A172 (cell line): ENCODE data around the gene OSBPL10. TPM values are rescaled to one million over a fixed set of nuclear protein-coding genes. Genes with fewer than 3 reads are reported as not detected.
"Not testable (repeated sequence)": the region's sequence is repeated elsewhere in the genome, so short reads cannot be mapped to it uniquely, and the experiment has no call there.

ENCODE experiments used
- DNase-seq: peaks from one replicate; pipeline ENCODE4 v3.0.0-alpha.2; 2015; ENCODE audit warnings: low spot score
- total RNA-seq: library from RNA; depleted of rRNA; stranded (reverse); fragments of >200 nt; shearing (Covaris generic); gene quantifications from 2 replicates; pipeline ENCODE4 v1.2.3, GENCODE V29; 2014

The OSBPL10 gene
- total RNA-seq, 1 experiment from 2014 or later, result 24.2 TPM

DNA sequence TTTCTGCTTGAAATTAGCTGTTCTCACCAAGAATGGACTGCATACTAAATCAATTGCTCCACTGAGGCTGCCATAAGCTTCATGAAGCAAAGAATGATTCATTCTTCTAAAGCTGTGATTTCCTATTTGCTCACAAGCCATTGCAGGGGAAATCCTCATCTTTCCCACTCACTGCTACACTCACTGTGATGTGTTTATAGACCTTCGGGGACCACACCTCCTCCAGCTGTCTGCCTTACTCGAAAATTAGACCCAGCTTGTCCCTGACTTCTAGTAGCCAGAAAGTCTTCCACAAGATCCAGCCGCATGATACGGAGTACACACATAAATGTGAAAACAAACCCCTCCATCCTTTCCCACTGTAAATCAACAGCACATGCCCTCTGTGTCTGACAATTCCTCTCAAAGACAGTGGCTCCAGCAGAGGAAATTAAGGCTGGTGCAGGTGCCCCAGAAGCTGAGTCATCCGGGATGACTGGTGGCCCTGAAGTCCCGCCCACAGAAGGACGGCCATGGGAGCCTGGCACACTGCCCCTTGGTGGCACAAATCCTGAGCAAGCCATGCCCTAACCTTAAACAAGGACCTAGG lies 276.4 kb downstream of the OSBPL10 start:
- peak; percentile 87 for DNase-seq

DNA sequence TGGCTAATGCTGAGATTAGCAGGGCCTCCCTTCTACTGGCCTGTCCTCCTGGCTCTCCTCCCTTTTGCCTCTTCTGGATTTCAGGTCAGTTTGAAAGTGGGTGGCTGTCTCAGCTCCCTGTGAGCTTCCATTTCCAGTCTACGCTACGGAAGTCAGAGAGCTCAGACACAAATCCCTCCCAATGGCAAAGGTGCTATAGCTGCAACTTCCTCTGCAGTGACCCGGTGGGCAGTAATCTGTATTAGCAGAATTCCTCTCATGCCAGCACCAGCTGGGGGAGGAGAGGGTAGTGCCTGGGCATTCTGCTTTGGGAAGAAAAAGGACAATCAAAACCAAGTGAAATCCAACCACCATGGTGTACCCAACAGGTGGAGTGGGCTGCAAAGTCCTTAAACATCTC lies 276.9 kb downstream of the OSBPL10 start:
- DNase-seq, result no peak

- DNase-seq, result no peak
Measured at GRCh38 chr3:31701286-31701685, 279.8 kb downstream of the OSBPL10 start.

GRCh38 chr3:31699309-31699953 lies 281.6 kb downstream of the OSBPL10 start:
- peak; percentile 66 for DNase-seq

DNA sequence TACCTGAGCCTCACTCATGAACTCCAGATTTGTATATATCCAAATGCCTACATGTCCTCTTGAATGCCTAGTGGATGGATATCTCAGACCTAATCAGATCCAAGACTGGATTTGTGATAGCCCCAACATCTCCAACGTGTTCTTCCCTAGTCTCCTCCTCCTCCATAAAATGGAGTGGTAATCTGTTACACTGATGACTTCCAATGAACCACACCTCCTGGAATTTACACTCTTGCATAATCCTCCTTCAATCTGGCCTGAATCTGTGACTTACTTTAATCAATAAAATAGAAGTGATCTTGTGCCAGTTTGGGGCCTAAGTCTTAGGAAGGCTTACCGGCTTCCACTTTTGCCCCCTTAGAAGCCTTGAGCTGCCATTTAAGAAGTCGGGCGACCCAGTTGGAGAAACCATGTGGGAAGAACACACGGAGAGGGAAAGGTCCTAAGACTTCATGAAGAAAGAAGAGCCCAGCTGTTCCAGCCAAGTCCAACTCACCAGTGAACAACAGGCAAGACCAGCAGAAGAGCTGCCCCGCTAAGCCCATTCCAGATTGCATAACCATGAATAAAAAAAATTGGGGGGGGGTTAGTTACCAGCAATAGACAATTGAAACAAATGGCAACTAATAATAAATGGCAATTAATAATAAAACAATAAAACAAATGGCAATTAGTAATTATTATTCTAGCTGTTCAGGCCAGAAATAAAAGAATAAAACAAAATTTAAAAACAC lies 284.1 kb downstream of the OSBPL10 start:
- no peak for DNase-seq

GRCh38 chr3:31696009-31696297 lies 285.1 kb downstream of the OSBPL10 start:
- DNase-seq, result no peak

DNA sequence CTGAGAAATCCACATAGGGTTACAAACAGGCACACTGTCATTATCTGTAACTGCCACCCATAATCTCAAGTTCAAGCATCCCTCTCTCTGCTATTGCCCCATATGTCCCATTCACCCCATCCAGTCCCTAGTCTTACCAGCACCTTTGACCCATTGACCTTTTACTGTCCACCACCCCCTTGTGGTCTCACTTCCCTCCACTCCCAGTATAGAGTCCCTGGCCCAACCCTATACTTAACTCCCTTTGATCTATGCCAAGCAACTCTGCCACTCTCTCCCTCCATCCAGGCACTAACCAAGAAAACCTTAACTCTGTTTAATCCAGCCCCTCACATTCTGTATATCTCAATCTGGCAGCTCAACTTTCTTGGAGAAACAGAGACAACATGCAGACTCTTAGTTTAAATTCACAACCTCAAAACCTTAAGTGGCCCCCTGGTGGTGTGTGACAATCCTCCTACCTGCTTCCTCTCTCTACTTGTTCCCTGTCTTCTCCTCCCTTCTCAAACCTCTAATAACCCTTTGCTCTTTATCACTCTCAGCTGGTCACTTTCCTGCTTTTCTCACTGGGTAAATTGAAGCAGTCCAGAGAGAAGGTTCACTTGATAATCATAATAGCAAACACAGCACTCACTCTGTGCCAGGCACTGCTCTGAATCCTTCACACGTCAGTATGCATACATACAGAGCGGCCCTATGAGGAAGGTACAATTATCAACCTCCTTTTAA lies 285.6 kb downstream of the OSBPL10 start:
- DNase-seq, result no peak

DNA sequence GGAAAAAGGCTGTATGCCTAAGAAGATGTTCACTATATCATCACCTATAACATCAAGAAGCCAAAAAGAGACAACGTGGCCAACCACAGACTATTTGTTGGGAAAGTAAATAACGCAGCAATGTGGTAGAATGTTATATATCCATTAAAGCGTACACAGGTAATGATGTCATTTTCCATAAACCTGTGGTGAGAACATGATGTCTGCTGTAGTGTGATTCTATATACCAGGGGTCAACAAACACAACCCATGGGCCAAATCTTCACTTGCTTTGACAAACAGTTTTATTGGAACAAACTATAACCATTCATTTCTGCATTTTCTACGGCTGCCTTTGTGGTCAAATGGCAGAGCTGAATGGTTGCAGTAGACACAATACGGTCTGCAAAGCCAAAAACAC lies 287.7 kb downstream of the OSBPL10 start:
- DNase-seq, result no peak

- DNase-seq, result no peak
Measured at GRCh38 chr3:31692751-31693150, 288.3 kb downstream of the OSBPL10 start.

GRCh38 chr3:31690771-31691170 lies 290.3 kb downstream of the OSBPL10 start:
- no peak for DNase-seq

GRCh38 chr3:31689523-31689922 lies 291.5 kb downstream of the OSBPL10 start:
- DNase-seq, result not testable (repeated sequence)

- DNase-seq, result no peak
Measured at GRCh38 chr3:31688984-31689383, 292.1 kb downstream of the OSBPL10 start.

- DNase-seq, result no peak
Measured at GRCh38 chr3:31687020-31687802, 293.9 kb downstream of the OSBPL10 start.

- no peak for DNase-seq
Measured at GRCh38 chr3:31680072-31680870, 300.8 kb downstream of the OSBPL10 start.

GRCh38 chr3:31676556-31676955 lies 304.5 kb downstream of the OSBPL10 start:
- no peak for DNase-seq

DNA sequence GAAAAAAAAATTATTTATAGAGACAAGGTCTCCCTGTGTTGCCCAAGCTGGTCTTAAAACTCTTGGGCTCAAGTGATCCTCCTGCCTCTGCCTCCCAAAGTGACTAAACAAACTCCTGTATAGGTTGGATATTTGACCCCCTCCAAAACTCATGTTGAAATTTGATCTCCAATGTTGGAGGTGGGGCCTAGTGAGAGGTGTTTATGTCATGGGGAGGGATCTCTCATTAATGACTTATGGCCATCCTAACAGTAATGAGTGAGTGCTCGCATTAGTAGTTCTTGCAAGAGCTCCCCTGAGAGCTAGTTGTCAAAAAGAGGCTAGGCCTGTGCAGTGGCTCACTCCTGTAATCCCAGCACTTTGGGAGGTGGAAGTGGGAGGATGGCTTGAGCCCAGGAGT lies 307.1 kb downstream of the OSBPL10 start:
- no peak for DNase-seq

DNA sequence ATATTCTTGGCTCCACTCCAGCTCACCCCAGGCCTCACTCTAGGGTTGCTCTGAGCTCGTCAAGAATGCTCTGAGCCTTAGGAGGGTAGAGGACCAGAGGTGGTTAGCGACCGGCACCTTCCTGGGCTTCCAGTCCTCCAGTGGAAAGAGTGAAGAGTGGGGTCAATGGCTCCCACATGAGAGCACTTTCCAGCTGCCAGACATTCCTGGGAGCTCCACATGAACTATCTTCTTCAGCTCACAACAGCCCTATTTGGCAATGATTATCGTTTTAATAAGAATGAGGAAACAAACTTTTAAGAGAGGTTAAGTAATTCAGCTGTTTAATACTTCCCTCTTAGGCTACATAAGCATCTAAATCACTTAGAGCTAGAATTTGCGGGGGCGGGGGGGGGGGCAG lies 309.1 kb downstream of the OSBPL10 start:
- DNase-seq, result no peak

DNA sequence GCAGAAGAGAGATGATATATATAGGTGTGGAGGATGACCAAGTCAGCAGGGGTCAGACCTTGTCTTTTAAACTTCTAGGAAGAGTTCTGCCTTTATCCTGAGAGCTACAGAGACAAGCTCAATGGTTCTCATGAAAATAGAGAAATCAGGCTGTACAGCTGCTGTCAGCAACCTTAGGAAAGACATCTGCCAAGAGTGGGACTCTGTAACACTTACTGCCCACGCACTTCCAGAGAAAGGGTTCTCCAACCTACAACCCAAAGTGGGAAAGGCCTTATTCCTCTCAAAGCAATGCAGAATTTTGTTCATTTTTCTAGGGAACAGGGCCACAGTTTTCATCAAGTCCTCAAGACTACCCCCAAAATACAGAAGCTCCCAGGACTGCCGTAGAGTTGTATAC lies 309.6 kb downstream of the OSBPL10 start:
- DNase-seq, result no peak

GRCh38 chr3:31670722-31671121 lies 310.3 kb downstream of the OSBPL10 start:
- DNase-seq, result no peak

DNA sequence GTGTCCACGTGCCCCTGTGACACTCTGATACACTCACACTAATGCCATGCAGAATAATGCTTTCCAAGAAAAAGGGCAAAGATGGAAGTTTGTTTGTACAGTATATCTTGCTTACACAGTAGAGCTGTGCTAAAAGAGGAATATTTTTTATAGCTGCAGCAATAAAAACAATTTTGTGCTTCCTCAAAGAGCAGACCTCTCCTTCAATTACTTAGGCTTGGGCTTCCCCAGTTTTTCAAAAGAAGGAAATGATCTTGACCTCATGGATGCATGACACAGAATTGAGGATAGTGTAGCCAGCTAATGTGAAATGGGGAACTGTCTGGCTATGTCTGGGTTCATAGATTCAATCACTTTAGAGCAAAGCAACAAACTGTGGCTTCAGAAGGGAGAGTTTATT lies 310.9 kb downstream of the OSBPL10 start:
- no peak for DNase-seq

GRCh38 chr3:31668242-31668641 lies 312.8 kb downstream of the OSBPL10 start:
- DNase-seq, result no peak
